ENCODE data around the gene UCN.

- no peak for TF ChIP-seq EZH2phosphoT487 (IDR thresholded peaks at IDR 0.05; ENCODE audit: low read depth, severe bottlenecking, unreplicated experiment)
- TF ChIP-seq, protein P1, sequence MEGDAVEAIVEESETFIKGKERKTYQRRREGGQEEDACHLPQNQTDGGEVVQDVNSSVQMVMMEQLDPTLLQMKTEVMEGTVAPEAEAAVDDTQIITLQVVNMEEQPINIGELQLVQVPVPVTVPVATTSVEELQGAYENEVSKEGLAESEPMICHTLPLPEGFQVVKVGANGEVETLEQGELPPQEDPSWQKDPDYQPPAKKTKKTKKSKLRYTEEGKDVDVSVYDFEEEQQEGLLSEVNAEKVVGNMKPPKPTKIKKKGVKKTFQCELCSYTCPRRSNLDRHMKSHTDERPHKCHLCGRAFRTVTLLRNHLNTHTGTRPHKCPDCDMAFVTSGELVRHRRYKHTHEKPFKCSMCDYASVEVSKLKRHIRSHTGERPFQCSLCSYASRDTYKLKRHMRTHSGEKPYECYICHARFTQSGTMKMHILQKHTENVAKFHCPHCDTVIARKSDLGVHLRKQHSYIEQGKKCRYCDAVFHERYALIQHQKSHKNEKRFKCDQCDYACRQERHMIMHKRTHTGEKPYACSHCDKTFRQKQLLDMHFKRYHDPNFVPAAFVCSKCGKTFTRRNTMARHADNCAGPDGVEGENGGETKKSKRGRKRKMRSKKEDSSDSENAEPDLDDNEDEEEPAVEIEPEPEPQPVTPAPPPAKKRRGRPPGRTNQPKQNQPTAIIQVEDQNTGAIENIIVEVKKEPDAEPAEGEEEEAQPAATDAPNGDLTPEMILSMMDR (IDR thresholded peaks at IDR 0.05; ENCODE audit: poor library complexity): no peak
These were observed 38.1 kb downstream of the UCN start for GRCh38 chr2:27270131-27270530.

Measured in hepatocyte (in vitro differentiated cells).